Measurements from ENCODE around the gene WDR27.

The WDR27 gene

DNA sequence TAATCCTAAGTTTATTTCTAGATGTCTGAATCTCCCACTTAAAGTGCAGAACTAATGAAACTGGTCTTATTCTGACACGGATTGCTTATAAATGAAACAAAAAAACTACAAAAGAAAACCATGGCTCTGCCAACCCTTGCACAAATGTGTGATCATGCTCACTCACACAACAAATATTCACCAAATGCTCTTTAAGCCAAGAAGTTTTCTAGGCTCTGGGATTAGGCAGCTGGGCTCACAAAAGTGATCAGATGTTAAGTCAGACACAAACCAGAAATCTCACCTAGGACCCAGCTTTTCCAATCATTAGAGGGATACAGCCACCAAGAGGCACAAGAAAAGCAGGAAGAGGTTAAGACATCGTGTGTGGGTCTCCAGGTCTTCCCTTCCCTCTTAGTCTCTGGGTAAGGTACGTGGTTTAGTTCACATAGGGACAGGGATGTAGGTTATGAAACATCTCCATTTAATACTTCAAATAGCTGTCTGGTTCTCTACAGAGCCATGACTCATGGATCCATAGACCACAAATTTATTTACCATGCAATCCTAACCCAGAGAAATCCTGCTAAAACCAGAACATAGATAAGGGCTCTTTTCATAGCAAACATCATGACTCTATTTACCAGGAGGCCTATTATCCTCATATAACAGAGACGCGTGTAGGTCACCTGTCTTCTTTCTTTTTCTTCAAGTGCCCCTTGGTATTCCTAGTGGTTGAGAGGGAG is 165.2 kb downstream of the WDR27 start:
- TF ChIP-seq, protein P1, sequence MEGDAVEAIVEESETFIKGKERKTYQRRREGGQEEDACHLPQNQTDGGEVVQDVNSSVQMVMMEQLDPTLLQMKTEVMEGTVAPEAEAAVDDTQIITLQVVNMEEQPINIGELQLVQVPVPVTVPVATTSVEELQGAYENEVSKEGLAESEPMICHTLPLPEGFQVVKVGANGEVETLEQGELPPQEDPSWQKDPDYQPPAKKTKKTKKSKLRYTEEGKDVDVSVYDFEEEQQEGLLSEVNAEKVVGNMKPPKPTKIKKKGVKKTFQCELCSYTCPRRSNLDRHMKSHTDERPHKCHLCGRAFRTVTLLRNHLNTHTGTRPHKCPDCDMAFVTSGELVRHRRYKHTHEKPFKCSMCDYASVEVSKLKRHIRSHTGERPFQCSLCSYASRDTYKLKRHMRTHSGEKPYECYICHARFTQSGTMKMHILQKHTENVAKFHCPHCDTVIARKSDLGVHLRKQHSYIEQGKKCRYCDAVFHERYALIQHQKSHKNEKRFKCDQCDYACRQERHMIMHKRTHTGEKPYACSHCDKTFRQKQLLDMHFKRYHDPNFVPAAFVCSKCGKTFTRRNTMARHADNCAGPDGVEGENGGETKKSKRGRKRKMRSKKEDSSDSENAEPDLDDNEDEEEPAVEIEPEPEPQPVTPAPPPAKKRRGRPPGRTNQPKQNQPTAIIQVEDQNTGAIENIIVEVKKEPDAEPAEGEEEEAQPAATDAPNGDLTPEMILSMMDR (IDR thresholded peaks at IDR 0.05; ENCODE audit: low read depth, low read length, missing control alignments): no peak
- no peak overlapping the region for H3K4me3 ChIP-seq (ENCODE audit: low read depth, low read length)
- in situ Hi-C loops (cut with HindIII; ENCODE audit: low sequenced_read_pairs): no loop called here
- peak; percentile 66 for DNase-seq (ENCODE audit: low read depth)

DNA sequence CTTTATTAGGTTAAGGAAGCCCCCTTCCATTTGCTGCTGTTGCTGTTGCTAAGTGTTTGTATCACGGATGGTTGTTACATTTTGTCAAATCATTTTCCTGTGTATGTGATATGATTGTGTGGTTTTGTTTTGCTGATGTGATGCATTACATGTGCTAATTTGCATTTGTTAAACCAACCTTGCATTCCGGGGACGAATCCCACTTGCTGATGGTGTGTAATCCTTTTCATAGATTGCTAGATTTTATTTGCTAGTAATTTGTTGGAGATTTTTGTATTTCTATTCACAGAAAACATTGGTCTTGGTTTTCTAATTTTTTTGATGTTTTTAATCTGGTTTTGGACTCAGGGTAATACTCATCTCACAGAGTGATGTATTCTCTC is 167.8 kb downstream of the WDR27 start:
- no peak for DNase-seq (ENCODE audit: low read depth)
- in situ Hi-C loops (cut with HindIII; ENCODE audit: low sequenced_read_pairs): no loop called here
- H3K4me3 ChIP-seq (ENCODE audit: low read depth, low read length): no peak overlapping the region
- TF ChIP-seq, protein P1 (IDR thresholded peaks at IDR 0.05; ENCODE audit: low read depth, low read length, missing control alignments): no peak

DNA sequence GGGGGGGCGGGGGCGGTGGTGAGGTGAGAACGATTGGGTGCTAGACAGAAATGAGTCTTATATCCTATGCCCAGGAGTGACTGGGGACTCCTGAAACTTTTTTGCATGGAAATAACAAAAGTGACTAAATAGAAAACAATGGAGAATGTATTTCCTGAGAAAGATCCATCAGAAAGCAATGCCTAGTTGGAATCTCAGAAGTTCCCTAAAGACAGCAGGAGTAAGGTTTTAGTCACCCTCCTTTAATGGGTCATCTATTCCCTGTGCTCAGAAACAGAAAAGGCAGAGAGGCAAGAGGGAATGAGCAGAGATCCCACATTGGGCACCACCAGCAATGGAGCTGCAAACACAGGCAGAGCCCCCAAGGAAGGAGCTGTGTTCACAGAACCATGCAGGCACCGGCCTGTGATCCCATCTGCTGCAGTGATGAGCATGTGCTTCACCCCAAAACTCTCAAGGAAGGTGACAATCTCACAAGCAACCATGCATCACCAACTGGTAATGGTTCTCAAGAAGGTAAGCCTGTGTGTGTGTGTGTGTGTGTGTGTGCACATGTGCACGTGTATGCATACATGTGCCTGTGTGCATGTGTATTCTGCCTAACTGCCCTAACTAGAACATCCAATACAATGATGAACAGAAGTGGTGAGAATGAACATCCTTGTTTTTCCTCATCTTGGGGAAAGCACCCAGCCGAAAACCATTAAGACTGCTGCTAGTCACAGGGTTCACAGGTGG is 168.4 kb downstream of the WDR27 start:
- in situ Hi-C loops (cut with HindIII; ENCODE audit: low sequenced_read_pairs): no loop called here
- DNase-seq (ENCODE audit: low read depth): no peak
- TF ChIP-seq, protein P1 (IDR thresholded peaks at IDR 0.05; ENCODE audit: low read depth, low read length, missing control alignments): no peak
- H3K4me3 ChIP-seq (ENCODE audit: low read depth, low read length): no peak overlapping the region

DNA sequence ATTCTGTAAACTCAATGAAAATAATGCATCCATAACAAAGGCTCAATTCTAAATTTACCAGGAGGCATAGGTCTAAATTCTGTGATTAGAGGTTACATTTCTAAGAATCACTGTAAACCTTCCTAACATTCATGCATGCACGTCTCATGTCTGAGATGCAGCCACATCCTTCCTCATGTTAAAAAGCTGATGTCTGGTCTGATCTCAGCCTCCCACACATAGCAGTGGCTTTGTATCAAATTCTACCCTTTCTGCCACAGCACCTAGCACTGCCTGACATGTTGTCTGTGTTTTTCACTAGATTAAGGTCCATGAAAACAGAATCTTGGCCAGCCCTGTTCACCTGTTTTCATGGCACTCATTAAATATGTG is 171.1 kb downstream of the WDR27 start:
- in situ Hi-C loops (cut with HindIII; ENCODE audit: low sequenced_read_pairs): no loop called here
- H3K4me3 ChIP-seq (ENCODE audit: low read depth, low read length): no peak overlapping the region
- TF ChIP-seq, protein P1 (IDR thresholded peaks at IDR 0.05; ENCODE audit: low read depth, low read length, missing control alignments): no peak
- DNase-seq (ENCODE audit: low read depth): no peak

DNA sequence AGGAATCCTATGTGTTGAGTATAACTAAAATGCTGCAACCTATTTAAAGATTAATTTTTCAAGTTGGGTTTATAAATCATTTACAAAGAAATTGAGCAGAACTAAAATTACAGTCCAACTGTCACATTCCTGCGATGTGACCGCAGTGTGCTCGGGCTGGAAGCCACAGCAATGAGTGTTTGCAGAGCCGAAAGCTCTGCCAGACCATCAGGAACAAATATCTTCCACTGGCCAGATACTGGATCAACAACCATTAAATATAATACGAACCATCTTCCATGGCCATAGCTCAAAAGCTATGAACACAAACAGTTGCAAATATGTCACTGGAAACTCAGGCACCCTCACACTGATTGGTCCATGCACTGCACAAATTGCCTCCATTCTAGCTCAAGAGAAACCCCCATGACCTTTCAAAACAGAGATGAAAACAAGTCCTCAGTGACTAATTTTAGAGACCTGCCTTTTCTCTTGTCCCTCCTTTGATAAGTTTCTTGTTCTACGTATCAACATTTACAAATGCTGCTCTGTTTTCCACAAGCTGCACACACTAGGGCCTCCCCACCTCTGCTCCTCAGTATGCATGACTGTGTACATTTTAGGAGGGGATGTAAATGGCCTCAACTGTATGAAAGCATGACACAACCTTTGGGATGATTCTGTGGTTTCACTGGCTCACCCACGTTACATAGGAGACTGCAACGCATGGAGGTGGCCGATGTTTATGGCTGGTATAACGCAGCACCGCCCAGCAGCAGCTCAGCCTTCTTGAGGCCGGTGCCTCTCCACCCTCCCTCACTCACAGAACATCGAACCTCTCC is 171.7 kb downstream of the WDR27 start:
- in situ Hi-C loops (cut with HindIII; ENCODE audit: low sequenced_read_pairs): no loop called here
- TF ChIP-seq, protein P1 (IDR thresholded peaks at IDR 0.05; ENCODE audit: low read depth, low read length, missing control alignments): no peak
- peak; percentile 55 for DNase-seq (ENCODE audit: low read depth)
- no peak overlapping the region for H3K4me3 ChIP-seq (ENCODE audit: low read depth, low read length)

DNA sequence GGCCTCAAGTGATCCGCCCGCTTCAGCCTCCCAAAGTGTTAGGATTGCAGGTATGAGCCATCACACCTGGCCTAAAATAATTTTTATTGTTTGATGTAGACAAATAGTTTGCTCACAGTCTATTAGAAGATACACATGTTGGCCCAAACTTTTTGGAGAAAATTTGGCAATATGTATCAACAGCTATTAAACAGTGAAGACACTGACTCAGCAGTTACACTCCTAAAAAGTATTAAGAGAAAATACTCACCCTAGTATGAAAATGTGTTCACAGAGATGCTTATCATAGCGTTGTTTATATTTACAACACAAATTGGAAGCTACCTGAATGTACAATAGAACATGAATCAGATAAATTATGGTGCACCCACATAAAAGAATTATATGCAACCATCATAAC is 173.1 kb downstream of the WDR27 start:
- TF ChIP-seq, protein P1 (IDR thresholded peaks at IDR 0.05; ENCODE audit: low read depth, low read length, missing control alignments): no peak
- H3K4me3 ChIP-seq (ENCODE audit: low read depth, low read length): no peak overlapping the region
- in situ Hi-C loops (cut with HindIII; ENCODE audit: low sequenced_read_pairs): no loop called here
- no peak for DNase-seq (ENCODE audit: low read depth)
